Measurements from ENCODE around the gene OPCML.

OPCML gene

GRCh38 chr11:133271206-133271605 lies 261.1 kb downstream of the OPCML start:
- DNase-seq: no peak

- no peak for DNase-seq
These were observed 263.0 kb downstream of the OPCML start for GRCh38 chr11:133269267-133269666.

- no peak for DNase-seq
These were observed 265.3 kb downstream of the OPCML start for GRCh38 chr11:133266986-133267385.

- no peak for DNase-seq
These were observed 266.7 kb downstream of the OPCML start for GRCh38 chr11:133265530-133266035.

GRCh38 chr11:133263332-133263731 lies 269.0 kb downstream of the OPCML start:
- no peak for DNase-seq

GRCh38 chr11:133258751-133259150 lies 273.6 kb downstream of the OPCML start:
- no peak for DNase-seq

GRCh38 chr11:133254601-133255000 lies 277.7 kb downstream of the OPCML start:
- no peak for DNase-seq

- no peak for DNase-seq
These were observed 278.7 kb downstream of the OPCML start for GRCh38 chr11:133253570-133253969.

GRCh38 chr11:133251841-133252240 lies 280.5 kb downstream of the OPCML start:
- no peak for DNase-seq

GRCh38 chr11:133249530-133249929 lies 282.8 kb downstream of the OPCML start:
- no peak for DNase-seq

GRCh38 chr11:133249065-133249464 lies 283.2 kb downstream of the OPCML start:
- DNase-seq: no peak

GRCh38 chr11:133243832-133244231 lies 288.5 kb downstream of the OPCML start:
- no peak for DNase-seq

GRCh38 chr11:133240908-133241655 lies 291.2 kb downstream of the OPCML start:
- DNase-seq: no peak

- DNase-seq: no peak
These were observed 292.7 kb downstream of the OPCML start for GRCh38 chr11:133239575-133239974.

GRCh38 chr11:133238495-133238894 lies 293.8 kb downstream of the OPCML start:
- DNase-seq: no peak

GRCh38 chr11:133238027-133238426 lies 294.3 kb downstream of the OPCML start:
- DNase-seq: no peak

GRCh38 chr11:133235381-133235780 lies 296.9 kb downstream of the OPCML start:
- DNase-seq: no peak

GRCh38 chr11:133234883-133235282 lies 297.4 kb downstream of the OPCML start:
- no peak for DNase-seq

- DNase-seq: no peak
These were observed 299.6 kb downstream of the OPCML start for GRCh38 chr11:133232665-133233064.

- DNase-seq: no peak
These were observed 301.9 kb downstream of the OPCML start for GRCh38 chr11:133230431-133230830.

GRCh38 chr11:133228471-133229329 lies 303.6 kb downstream of the OPCML start:
- DNase-seq: no peak

- DNase-seq: no peak
These were observed 304.6 kb downstream of the OPCML start for GRCh38 chr11:133227632-133228111.

- no peak for DNase-seq
These were observed 308.0 kb downstream of the OPCML start for GRCh38 chr11:133224271-133224670.

Measured in EL (cell line).